Osteocyte (in vitro differentiated cells): ENCODE data around the gene KAT2A. TPM values are rescaled to one million over a fixed set of nuclear protein-coding genes. Genes with fewer than 3 reads are reported as not detected.
A peak's percentile ranks its signal among the peaks of the same experiment; 100 is the strongest.

Source experiments
- DNase-seq: peaks from one replicate; pipeline ENCODE4 v3.0.0; 2021; ENCODE audit warnings: mixed read lengths; ENCODE audit not compliant: unreplicated experiment; ENCODE audit errors: extremely low spot score
- H3K27ac Mint-ChIP-seq: one replicate; pipeline ENCODE4 v1.8.0; 2021; ENCODE audit warnings: mild to moderate bottlenecking, mixed read lengths; ENCODE audit not compliant: unreplicated experiment
- H3K27me3 Mint-ChIP-seq: one replicate; pipeline ENCODE4 v1.8.0; 2021; ENCODE audit warnings: mixed read lengths; ENCODE audit not compliant: unreplicated experiment
- H3K36me3 Mint-ChIP-seq: one replicate; pipeline ENCODE4 v1.8.0; 2021; ENCODE audit warnings: mixed read lengths; ENCODE audit not compliant: unreplicated experiment
- H3K4me1 Mint-ChIP-seq: one replicate; pipeline ENCODE4 v1.8.0; 2021; ENCODE audit warnings: mixed read lengths; ENCODE audit not compliant: unreplicated experiment
- H3K4me3 Mint-ChIP-seq: one replicate; pipeline ENCODE4 v1.8.0; 2021; ENCODE audit warnings: mild to moderate bottlenecking, moderate library complexity, mixed read lengths; ENCODE audit not compliant: unreplicated experiment
- H3K9me3 Mint-ChIP-seq: one replicate; pipeline ENCODE4 v1.8.0; 2021; ENCODE audit warnings: mixed read lengths; ENCODE audit not compliant: unreplicated experiment
- CTCF ChIP-seq: fragments of 200-600 bp; sonication (generic); IDR thresholded peaks from 2 replicates; pipeline ENCODE4 v1.5.0; 2021; ENCODE audit warnings: antibody characterized with exemption, mild to moderate bottlenecking, moderate library complexity
- total RNA-seq: library from RNA; stranded (reverse); gene quantifications from 2 replicates; pipeline ENCODE4 v1.2.1, GENCODE V29; 2021

KAT2A gene
- total RNA-seq, 1 donor from 2014 or later: 40.4 TPM

GRCh38 chr17:42112552-42113176 lies 8.5 kb downstream of the KAT2A start, which contains the start of gene DHX58:
Gene DHX58, minus strand, starts transcription at chr17:42112714. Its CDS starts 822 bp downstream, at chr17:42111892.
- no peak for TF ChIP-seq CTCF
- peak within 1 kb of the TSS; percentile 61 for H3K27ac Mint-ChIP-seq
- no peaks in the 10 kb centered on the region for H3K27me3 Mint-ChIP-seq
- H3K4me1 Mint-ChIP-seq: peaks cover 14% of the 10 kb centered on the region
- no peaks in the 10 kb centered on the region for H3K9me3 Mint-ChIP-seq
- H3K36me3 Mint-ChIP-seq: peaks cover 8% of the 10 kb centered on the region
- H3K4me3 Mint-ChIP-seq: peak within 1 kb of the TSS; percentile 29
- DNase-seq: no peak

GRCh38 chr17:42111871-42112551 lies 9.2 kb downstream of the KAT2A start:
- Mint-ChIP-seq H3K9me3 (no peaks in the 10 kb centered on the region), H3K27me3 (no peaks in the 10 kb centered on the region), H3K27ac (peak overlapping the region; percentile 61), H3K36me3 (peaks cover 6% of the 10 kb centered on the region), H3K4me3 (no peak overlapping the region), H3K4me1 (peaks cover 15% of the 10 kb centered on the region)
- TF ChIP-seq CTCF: no peak
- no peak for DNase-seq

GRCh38 chr17:42111265-42111636 lies 9.9 kb downstream of the KAT2A start:
- H3K27ac Mint-ChIP-seq: no peak overlapping the region
- no peak overlapping the region for H3K4me3 Mint-ChIP-seq

DNA sequence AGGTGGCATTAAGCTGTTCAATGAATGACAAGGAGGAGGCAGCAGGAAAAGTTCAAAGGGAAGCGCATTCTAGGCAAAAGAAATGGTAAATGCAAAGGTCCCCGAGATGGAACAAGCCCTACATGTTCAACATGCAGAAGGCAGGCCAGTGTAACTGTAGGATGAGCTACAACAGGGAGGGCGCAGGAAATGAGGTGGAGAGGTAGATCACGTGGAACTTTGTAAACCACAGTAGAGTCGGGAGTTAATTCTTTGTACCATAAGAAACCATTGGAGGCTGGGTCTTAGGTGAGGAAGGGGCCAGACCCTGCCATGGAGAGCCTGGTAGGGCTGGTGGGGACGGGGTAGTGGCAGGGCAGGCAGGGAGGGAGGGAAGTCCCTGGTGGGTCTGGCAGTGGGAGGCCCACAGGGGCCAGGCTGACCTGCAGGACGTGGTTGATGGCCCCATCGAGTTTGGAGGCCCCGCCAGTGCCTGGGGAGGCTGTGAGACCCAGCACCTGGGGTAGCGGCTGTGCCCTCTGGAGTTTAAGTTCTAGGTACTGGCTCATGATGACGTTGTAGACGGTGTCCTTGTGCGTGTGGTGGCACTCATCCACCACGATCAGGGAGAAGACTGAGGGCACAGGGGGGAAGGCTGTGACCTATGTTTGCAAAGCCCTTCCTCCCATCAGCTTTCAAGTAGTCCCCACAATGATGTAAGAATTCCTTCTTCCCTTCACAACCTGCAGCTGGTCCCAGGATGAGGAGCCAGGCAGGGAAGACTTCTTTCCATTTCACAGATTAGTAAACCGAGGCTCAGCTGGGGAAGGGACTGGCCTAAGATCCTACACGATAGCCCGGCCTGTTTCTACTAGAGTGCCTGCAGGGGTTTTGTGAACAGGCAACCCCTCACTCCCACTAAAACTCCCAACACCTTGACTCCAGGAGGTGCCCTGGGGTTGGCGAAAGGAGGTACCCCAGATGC lies 10.6 kb downstream of the KAT2A start:
- no peaks in the 10 kb centered on the region for H3K27me3 Mint-ChIP-seq
- DNase-seq: no peak
- no peak overlapping the region for H3K27ac Mint-ChIP-seq
- no peaks in the 10 kb centered on the region for H3K9me3 Mint-ChIP-seq
- peaks cover 2% of the 10 kb centered on the region for H3K36me3 Mint-ChIP-seq
- no peak for TF ChIP-seq CTCF
- H3K4me1 Mint-ChIP-seq: peaks cover 10% of the 10 kb centered on the region
- no peak overlapping the region for H3K4me3 Mint-ChIP-seq

More at GRCh38 chr17:42111265-42111636, 9.9 kb downstream of the KAT2A start:
- no peak for TF ChIP-seq CTCF
- no peaks in the 10 kb centered on the region for H3K27me3 Mint-ChIP-seq
- H3K36me3 Mint-ChIP-seq: peaks cover 2% of the 10 kb centered on the region
- DNase-seq: no peak
- H3K9me3 Mint-ChIP-seq: no peaks in the 10 kb centered on the region
- peaks cover 10% of the 10 kb centered on the region for H3K4me1 Mint-ChIP-seq
